Esophagus muscularis mucosa (tissue), 3 donors: ENCODE measurements around the gene MAZ.

ENCODE experiments used
- POLR2A ChIP-seq: fragments of 450-650 bp; IDR thresholded peaks from one replicate; pipeline ENCODE4 v1.6.1; 2017; ENCODE audit warnings: antibody characterized with exemption, moderate library complexity, mild to moderate bottlenecking, low read depth
- TF ChIP-seq, protein P1 (sequence below), 3 experiments: fragments of 200-600 bp in 2 of 3; fragments of 450-650 bp in 1 of 3; sonication (generic) in 2 of 3; IDR thresholded peaks; one replicate each; pipeline ENCODE4 v1.5.1; 2017 to 2019; ENCODE audit warnings: antibody characterized with exemption in 3 of 3, mild to moderate bottlenecking in 2 of 3, moderate library complexity in 1 of 3

DNA sequence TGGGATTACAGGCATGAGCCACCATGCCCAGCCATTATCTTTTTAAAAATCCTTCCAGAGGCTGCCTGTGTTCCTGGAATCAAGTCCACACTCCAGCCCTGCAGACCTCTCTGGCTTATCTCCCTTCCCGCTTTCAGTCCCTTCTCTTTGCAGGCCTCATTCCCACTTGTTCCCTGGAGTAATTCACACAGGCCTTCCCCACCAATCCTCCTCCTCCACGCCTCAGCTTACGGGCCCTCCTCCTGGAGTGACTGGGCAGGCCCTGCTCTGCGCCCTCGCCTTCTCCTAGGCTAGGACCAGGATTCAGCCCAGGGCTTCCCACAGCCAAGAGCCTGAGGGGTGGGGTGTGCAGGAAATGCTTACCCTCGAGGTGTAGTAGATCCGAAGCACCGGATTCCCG, 53.9 kb downstream of the MAZ start:
- TF ChIP-seq POLR2A, result no peak
- TF ChIP-seq, protein P1, sequence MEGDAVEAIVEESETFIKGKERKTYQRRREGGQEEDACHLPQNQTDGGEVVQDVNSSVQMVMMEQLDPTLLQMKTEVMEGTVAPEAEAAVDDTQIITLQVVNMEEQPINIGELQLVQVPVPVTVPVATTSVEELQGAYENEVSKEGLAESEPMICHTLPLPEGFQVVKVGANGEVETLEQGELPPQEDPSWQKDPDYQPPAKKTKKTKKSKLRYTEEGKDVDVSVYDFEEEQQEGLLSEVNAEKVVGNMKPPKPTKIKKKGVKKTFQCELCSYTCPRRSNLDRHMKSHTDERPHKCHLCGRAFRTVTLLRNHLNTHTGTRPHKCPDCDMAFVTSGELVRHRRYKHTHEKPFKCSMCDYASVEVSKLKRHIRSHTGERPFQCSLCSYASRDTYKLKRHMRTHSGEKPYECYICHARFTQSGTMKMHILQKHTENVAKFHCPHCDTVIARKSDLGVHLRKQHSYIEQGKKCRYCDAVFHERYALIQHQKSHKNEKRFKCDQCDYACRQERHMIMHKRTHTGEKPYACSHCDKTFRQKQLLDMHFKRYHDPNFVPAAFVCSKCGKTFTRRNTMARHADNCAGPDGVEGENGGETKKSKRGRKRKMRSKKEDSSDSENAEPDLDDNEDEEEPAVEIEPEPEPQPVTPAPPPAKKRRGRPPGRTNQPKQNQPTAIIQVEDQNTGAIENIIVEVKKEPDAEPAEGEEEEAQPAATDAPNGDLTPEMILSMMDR (IDR thresholded peaks at IDR 0.05), result no peak
